NK-92 (cell line): ENCODE measurements around the gene C1orf53.

Source experiments
- DNase-seq: peaks from one replicate; lab custom pipeline; 2025; ENCODE audit not compliant: unreplicated experiment; lab: John Stamatoyannopoulos, UW

C1orf53 gene

GRCh38 chr1:197907846-197908616 is 5.6 kb downstream of the C1orf53 start:
- DNase-seq = no peak

- no peak for DNase-seq
These were observed 6.3 kb downstream of the C1orf53 start for GRCh38 chr1:197908716-197909220.

- no peak for DNase-seq
These were observed 7.0 kb downstream of the C1orf53 start for GRCh38 chr1:197909384-197909783.

GRCh38 chr1:197910120-197910991 is 7.9 kb downstream of the C1orf53 start:
- no peak for DNase-seq

GRCh38 chr1:197911111-197911856 is 8.9 kb downstream of the C1orf53 start:
- DNase-seq = no peak

GRCh38 chr1:197911857-197912696 is 9.6 kb downstream of the C1orf53 start:
- no peak for DNase-seq

- no peak for DNase-seq
These were observed 10.5 kb downstream of the C1orf53 start for GRCh38 chr1:197912739-197913494.

GRCh38 chr1:197913495-197914276 is 11.3 kb downstream of the C1orf53 start:
- no peak for DNase-seq

- no peak for DNase-seq
These were observed 12.1 kb downstream of the C1orf53 start for GRCh38 chr1:197914510-197914909.

GRCh38 chr1:197915260-197915861 is 12.9 kb downstream of the C1orf53 start:
- no peak for DNase-seq

GRCh38 chr1:197915862-197916499 is 13.6 kb downstream of the C1orf53 start:
- no peak for DNase-seq

- DNase-seq = no peak
These were observed 14.1 kb downstream of the C1orf53 start for GRCh38 chr1:197916500-197916983.

GRCh38 chr1:197917805-197918651 is 15.6 kb downstream of the C1orf53 start:
- DNase-seq = no peak

- DNase-seq = no peak
These were observed 16.4 kb downstream of the C1orf53 start for GRCh38 chr1:197918807-197919345.

- no peak for DNase-seq
These were observed 17.1 kb downstream of the C1orf53 start for GRCh38 chr1:197919346-197920066.

GRCh38 chr1:197920067-197920396 is 17.6 kb downstream of the C1orf53 start:
- DNase-seq = no peak
